SK-N-SH (cell line): Measurements from ENCODE around the gene PPP1R1C. TPM values are rescaled to one million over a fixed set of nuclear protein-coding genes. Genes with fewer than 3 reads are reported as not detected.

Experiments used
- CTCF ChIA-PET: fragments of 300-600, 350-600 bp; formaldehyde crosslinking; extraction: SDS; loops from one replicate; lab custom pipeline; 2021; lab: Yijun Ruan, JAX
- POLR2A ChIA-PET: fragments of 350-600 bp; sonication (Branson Sonifier 250); formaldehyde crosslinking; extraction: SDS; loops from one replicate; lab custom pipeline; 2020; ENCODE audit warnings: antibody characterized with exemption, inconsistent platforms; lab: Yijun Ruan, JAX
- DNase-seq: peaks from one replicate; pipeline ENCODE4 v3.0.0; 2012
- H2AFZ ChIP-seq: fragments of 200-600 bp; sonication (generic); 2 replicates; pipeline ENCODE4 v1.8.1; 2016; ENCODE audit warnings: antibody characterized with exemption, mild to moderate bottlenecking, low read depth
- H3F3A ChIP-seq: fragments of 200-600 bp; sonication (generic); replicated peaks from 2 replicates; pipeline ENCODE3; 2016; ENCODE audit warnings: antibody characterized with exemption, mild to moderate bottlenecking; ENCODE audit not compliant: insufficient read depth
- H3K27ac ChIP-seq, 2 experiments: fragments of 200-500 bp in 1 of 2; fragments of 200-600 bp in 1 of 2; sonication (Bioruptor generic) in 1 of 2; sonication (generic), shearing (Covaris generic) in 1 of 2; 2 replicates each; pipeline versions ENCODE4 v1.5.1 to v1.6.1; 2014 to 2016; ENCODE audit warnings: low read depth in 2 of 2, inconsistent platforms in 1 of 2, low read length in 1 of 2, mild to moderate bottlenecking in 1 of 2, mixed read lengths in 1 of 2
- H3K27me3 ChIP-seq: fragments of 200-600 bp; sonication (generic), shearing (Covaris generic); 2 replicates; pipeline ENCODE4 v1.6.1; 2016; ENCODE audit warnings: mixed run types; ENCODE audit not compliant: insufficient read depth
- H3K36me3 ChIP-seq, 2 experiments: fragments of 200-500 bp in 1 of 2; fragments of 200-600 bp in 1 of 2; sonication (Bioruptor generic) in 1 of 2; sonication (generic) in 1 of 2; replicated peaks in 1 of 2; 2 replicates each; pipeline versions ENCODE3 to v1.5.1; 2014 to 2016; ENCODE audit warnings: low read length in 1 of 2, mild to moderate bottlenecking in 1 of 2; ENCODE audit not compliant: insufficient read depth in 2 of 2, control insufficient read depth in 1 of 2
- H3K4me1 ChIP-seq, 2 experiments: fragments of 200-500 bp in 1 of 2; fragments of 200-600 bp in 1 of 2; sonication (Bioruptor generic) in 1 of 2; sonication (generic), shearing (Covaris generic) in 1 of 2; 2 replicates each; pipeline versions ENCODE4 v1.5.1 to v1.6.1; 2014 to 2016; ENCODE audit warnings: low read depth in 1 of 2, low read length in 1 of 2, mixed run types in 1 of 2; ENCODE audit not compliant: insufficient read depth in 2 of 2, control insufficient read depth in 1 of 2
- H3K4me2 ChIP-seq: fragments of 200-600 bp; sonication (generic), shearing (Covaris generic); 2 replicates; pipeline ENCODE4 v1.6.1; 2017; ENCODE audit warnings: mixed run types
- H3K4me3 ChIP-seq, 2 experiments: fragments of 200-500 bp in 1 of 2; fragments of 200-600 bp in 1 of 2; sonication (Bioruptor generic) in 1 of 2; sonication (generic), shearing (Covaris generic) in 1 of 2; 2 replicates each; pipeline versions ENCODE4 v1.5.1 to v1.8.1; 2014 to 2016; ENCODE audit warnings: low read depth in 2 of 2, inconsistent platforms in 1 of 2, low read length in 1 of 2, mild to moderate bottlenecking in 1 of 2, mixed read lengths in 1 of 2, moderate library complexity in 1 of 2
- H3K79me2 ChIP-seq: fragments of 200-600 bp; sonication (generic); 2 replicates; pipeline ENCODE4 v1.8.1; 2017; ENCODE audit warnings: mild to moderate bottlenecking; ENCODE audit not compliant: insufficient read depth
- H3K9ac ChIP-seq: fragments of 200-600 bp; sonication (generic); 2 replicates; pipeline ENCODE4 v1.6.1; 2017; ENCODE audit warnings: mixed run types
- H3K9me2 ChIP-seq: fragments of 200-600 bp; sonication (generic); 2 replicates; pipeline ENCODE4 v1.6.1; 2017; ENCODE audit warnings: mixed run types
- H3K9me3 ChIP-seq: fragments of 200-600 bp; sonication (generic); 2 replicates; pipeline ENCODE4 v1.6.1; 2017; ENCODE audit warnings: mixed run types, mild to moderate bottlenecking, moderate library complexity
- H4K20me1 ChIP-seq: fragments of 200-600 bp; sonication (generic); 2 replicates; pipeline ENCODE4 v1.6.1; 2017; ENCODE audit warnings: mild to moderate bottlenecking, mixed run types; ENCODE audit not compliant: insufficient read depth
- EZH2phosphoT487 ChIP-seq: fragments of 200-600 bp; sonication (generic); IDR thresholded peaks from 2 replicates; pipeline ENCODE4 v1.6.1; 2017; ENCODE audit warnings: low read depth, mixed run types, mild to moderate bottlenecking, antibody characterized with exemption, moderate library complexity, borderline replicate concordance
- FOSL2 ChIP-seq: IDR thresholded peaks from 2 replicates; pipeline ENCODE4 v1.4.0; 2012; ENCODE audit warnings: low read depth, mild to moderate bottlenecking, moderate library complexity, borderline replicate concordance
- GABPA ChIP-seq: IDR thresholded peaks from 2 replicates; pipeline ENCODE4 v1.4.0; 2012; ENCODE audit warnings: low read depth, mild to moderate bottlenecking
- GATA2 ChIP-seq: sonication (generic); formaldehyde crosslinking; IDR thresholded peaks from 2 replicates; pipeline ENCODE4 v1.5.0; 2020; ENCODE audit warnings: mild to moderate bottlenecking, missing genetic modification reagents
- MEF2A ChIP-seq: IDR thresholded peaks from 2 replicates; pipeline ENCODE4 v1.4.0; 2012; ENCODE audit warnings: low read depth, borderline replicate concordance
- NFIC ChIP-seq: IDR thresholded peaks from 2 replicates; pipeline ENCODE4 v1.4.0; 2012; ENCODE audit warnings: borderline replicate concordance
- RCOR1 ChIP-seq: fragments of 150-350 bp; IDR thresholded peaks from 2 replicates; pipeline ENCODE4 v1.6.1; 2017; ENCODE audit warnings: antibody characterized with exemption, low read length
- RXRA ChIP-seq: IDR thresholded peaks from 2 replicates; pipeline ENCODE4 v1.4.0; 2012; ENCODE audit warnings: low read depth, mild to moderate bottlenecking, borderline replicate concordance
- SIN3A ChIP-seq: IDR thresholded peaks from 2 replicates; pipeline ENCODE4 v1.6.1; 2012; ENCODE audit warnings: low read depth, mild to moderate bottlenecking, low read length, moderate library complexity, borderline replicate concordance
- TAF1 ChIP-seq: IDR thresholded peaks from 2 replicates; pipeline ENCODE4 v1.6.1; 2012; ENCODE audit warnings: low read depth, mild to moderate bottlenecking, low read length, moderate library complexity, borderline replicate concordance
- TCF12 ChIP-seq: IDR thresholded peaks from 2 replicates; pipeline ENCODE4 v1.4.0; 2012
- WGBS: methylation state at CpG from one replicate; pipeline ENCODE4 v1.1.6; 2017; ENCODE audit warnings: low lambda C conversion rate; 5-methylcytosine and 5-hydroxymethylcytosine counted together
- polyA plus RNA-seq, 3 experiments: library from polyadenylated mRNA; depleted of rRNA; stranded (reverse); fragments of >200 nt; gene quantifications; 2 replicates each; pipeline ENCODE4 v1.2.3, GENCODE V29; 2012
- TF ChIP-seq, protein P1 (sequence below): IDR thresholded peaks from 2 replicates; pipeline ENCODE4; 2012
- TF ChIP-seq, protein P2 (sequence below): fragments of 150-350 bp; IDR thresholded peaks from 2 replicates; pipeline ENCODE4 v1.6.1; 2017; ENCODE audit warnings: antibody characterized with exemption, low read length, low read depth, borderline replicate concordance
- TF ChIP-seq, protein P3 (sequence below): IDR thresholded peaks from 2 replicates; pipeline ENCODE4 v1.4.0; 2012; ENCODE audit warnings: low read depth

PPP1R1C gene
- polyA plus RNA-seq, 1 of the 3 experiments (the other 2 are of a cell fraction): 0.41 TPM

DNA sequence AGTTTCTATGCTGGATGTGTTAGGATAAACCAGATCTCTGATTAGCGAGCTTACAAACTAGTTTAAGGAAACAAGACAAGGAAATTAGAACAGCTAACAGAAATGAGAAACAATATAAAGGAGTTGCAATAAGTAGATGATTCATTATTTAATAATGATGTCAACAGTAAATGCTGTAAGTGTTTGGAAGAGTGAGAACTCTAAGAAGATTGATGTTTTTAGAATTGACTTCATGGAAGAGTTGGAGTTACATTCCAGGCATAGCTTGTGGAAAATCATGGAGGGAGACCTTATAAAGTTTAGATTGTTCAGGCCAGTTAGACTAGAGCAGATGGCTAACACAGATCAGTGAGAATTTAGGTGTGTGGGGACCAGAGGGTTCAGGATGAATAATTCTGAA, 32.6 kb downstream of the PPP1R1C start:
- Histone ChIP-seq H3K79me2 (no peaks in the 10 kb centered on the region), H3K27ac (no peak overlapping the region), H3K4me1 (no peaks in the 10 kb centered on the region; a peak in 1 of 4 replicates), H3K9me3 (0 out of 2 replicates have a peak, but pooled peaks cover 5% of the 10 kb centered on the region), H3K27me3 (no peaks in the 10 kb centered on the region), H3K4me3 (no peak overlapping the region), H3K9me2 (no peaks in the 10 kb centered on the region), H3K36me3 (no peaks in the 10 kb centered on the region), H4K20me1 (no peaks in the 10 kb centered on the region), H2AFZ (0 out of 2 replicates have a peak overlapping the region, but pooled peaks have one; percentile 1), H3K4me2 (no peak overlapping the region), H3K9ac (no peak overlapping the region), H3F3A (no peaks in the 10 kb centered on the region)
- ChIA-PET CTCF (interaction anchor here (1.6 kb wide), 1 partner anchor 20 kb away, joined by 3 read pairs; no protein-coding TSS in a partner anchor), POLR2A (no interaction called here)
- WGBS: 90% methylated on average over 1 of the region's 1 CpG
- TF ChIP-seq, protein P1, sequence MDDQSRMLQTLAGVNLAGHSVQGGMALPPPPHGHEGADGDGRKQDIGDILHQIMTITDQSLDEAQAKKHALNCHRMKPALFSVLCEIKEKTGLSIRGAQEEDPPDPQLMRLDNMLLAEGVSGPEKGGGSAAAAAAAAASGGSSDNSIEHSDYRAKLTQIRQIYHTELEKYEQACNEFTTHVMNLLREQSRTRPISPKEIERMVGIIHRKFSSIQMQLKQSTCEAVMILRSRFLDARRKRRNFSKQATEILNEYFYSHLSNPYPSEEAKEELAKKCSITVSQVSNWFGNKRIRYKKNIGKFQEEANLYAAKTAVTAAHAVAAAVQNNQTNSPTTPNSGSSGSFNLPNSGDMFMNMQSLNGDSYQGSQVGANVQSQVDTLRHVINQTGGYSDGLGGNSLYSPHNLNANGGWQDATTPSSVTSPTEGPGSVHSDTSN: 0 out of 2 replicates have a peak, but pooled peaks have one; percentile 27
- TF ChIP-seq, protein P2, sequence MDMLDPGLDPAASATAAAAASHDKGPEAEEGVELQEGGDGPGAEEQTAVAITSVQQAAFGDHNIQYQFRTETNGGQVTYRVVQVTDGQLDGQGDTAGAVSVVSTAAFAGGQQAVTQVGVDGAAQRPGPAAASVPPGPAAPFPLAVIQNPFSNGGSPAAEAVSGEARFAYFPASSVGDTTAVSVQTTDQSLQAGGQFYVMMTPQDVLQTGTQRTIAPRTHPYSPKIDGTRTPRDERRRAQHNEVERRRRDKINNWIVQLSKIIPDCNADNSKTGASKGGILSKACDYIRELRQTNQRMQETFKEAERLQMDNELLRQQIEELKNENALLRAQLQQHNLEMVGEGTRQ: no peak
- no peak for TF ChIP-seq FOSL2
- DNase-seq: no peak

- H3K4me1 ChIP-seq: no peaks in the 10 kb centered on the region; a peak in 1 of 4 replicates
- DNase-seq: no peak
- no peaks in the 10 kb centered on the region for H3K36me3 ChIP-seq
- CTCF ChIA-PET: interaction anchor here (1.0 kb wide), 1 partner anchor 10 kb away, joined by 3 read pairs; no protein-coding TSS in a partner anchor
- H4K20me1 ChIP-seq: no peaks in the 10 kb centered on the region
- POLR2A ChIA-PET: no interaction called here
- no peaks in the 10 kb centered on the region for H3K79me2 ChIP-seq
- H3K4me3 ChIP-seq: no peak overlapping the region
- H3K9me2 ChIP-seq: peaks cover 3% of the 10 kb centered on the region; the same call in 1 of the 2 replicates
- no peak overlapping the region for H3K9ac ChIP-seq
- no peak overlapping the region for H3K27ac ChIP-seq
- no peaks in the 10 kb centered on the region for H3K27me3 ChIP-seq
- H2AFZ ChIP-seq: no peak overlapping the region
- no peaks in the 10 kb centered on the region for H3K9me3 ChIP-seq
- H3K4me2 ChIP-seq: no peak overlapping the region
- TF ChIP-seq, protein P3, sequence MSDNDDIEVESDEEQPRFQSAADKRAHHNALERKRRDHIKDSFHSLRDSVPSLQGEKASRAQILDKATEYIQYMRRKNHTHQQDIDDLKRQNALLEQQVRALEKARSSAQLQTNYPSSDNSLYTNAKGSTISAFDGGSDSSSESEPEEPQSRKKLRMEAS: no peak
- TF ChIP-seq TCF12: no peak
- TF ChIP-seq SIN3A: no peak
- no peak for TF ChIP-seq RCOR1
- TF ChIP-seq TAF1: no peak
- TF ChIP-seq, protein P1: no peak
- TF ChIP-seq EZH2phosphoT487: no peak
- TF ChIP-seq GATA2: no peak
- no peak for TF ChIP-seq RXRA
- no peak for TF ChIP-seq MEF2A
- no peak for TF ChIP-seq GABPA
- no peak for TF ChIP-seq NFIC
- WGBS: 48% methylated on average over 2 of the region's 2 CpGs
- no peaks in the 10 kb centered on the region for H3F3A ChIP-seq
These were observed 34.1 kb downstream of the PPP1R1C start for GRCh38 chr2:182019731-182020130.
